WTC11 (cell line): ENCODE data around the gene ZNF672. TPM values are rescaled to one million over a fixed set of nuclear protein-coding genes. Genes with fewer than 3 reads are reported as not detected.

Experiments used
- ATAC-seq: fragments of 200-7000 bp; cut with Tn5 transposase; 2 replicates; pipeline ENCODE4 v1.10.0; 2021; ENCODE audit warnings: mild to moderate bottlenecking, moderate library complexity
- CTCF ChIA-PET: fragments of 300-600 bp; sonication (Branson Sonifier 250); formaldehyde crosslinking; loops from one replicate; lab custom pipeline; 2021; ENCODE audit warnings: antibody characterized with exemption; lab: Charles Lee
- POLR2A ChIA-PET: fragments of 350-600 bp; sonication (Branson Sonifier 250); formaldehyde crosslinking; loops from one replicate; lab custom pipeline; 2021; ENCODE audit warnings: antibody characterized with exemption; lab: Charles Lee
- DNase-seq: peaks from one replicate; pipeline ENCODE4 v3.0.0; 2021; ENCODE audit warnings: low spot score
- H3K27ac Mint-ChIP-seq: 2 replicates; pipeline ENCODE4 v1.8.0; 2021; ENCODE audit warnings: mixed read lengths
- H3K27me3 Mint-ChIP-seq: 2 replicates; pipeline ENCODE4 v1.8.0; 2021; ENCODE audit warnings: low read depth, mild to moderate bottlenecking, moderate library complexity, mixed read lengths
- H3K36me3 Mint-ChIP-seq: 2 replicates; pipeline ENCODE4 v1.8.0; 2021; ENCODE audit warnings: mixed read lengths
- H3K4me1 Mint-ChIP-seq: 2 replicates; pipeline ENCODE4 v1.8.0; 2022; ENCODE audit warnings: mixed read lengths
- H3K4me3 Mint-ChIP-seq: 2 replicates; pipeline ENCODE4 v1.8.0; 2021; ENCODE audit warnings: mild to moderate bottlenecking, moderate library complexity, mixed read lengths
- H3K9me3 Mint-ChIP-seq: 2 replicates; pipeline ENCODE4 v1.8.0; 2021; ENCODE audit warnings: mixed read lengths
- ELF4 ChIP-seq: sonication (generic); formaldehyde crosslinking; IDR thresholded peaks from 2 replicates; pipeline ENCODE4 v1.8.1; 2022; ENCODE audit warnings: low read depth, mild to moderate bottlenecking, moderate library complexity, missing genetic modification reagents
- EMX1 ChIP-seq: fragments of 250-450 bp; sonication (Bioruptor Pico); IDR thresholded peaks from 2 replicates; pipeline ENCODE4 v1.8.0; 2021; ENCODE audit warnings: mild to moderate bottlenecking
- ETV6 ChIP-seq: sonication (generic); formaldehyde crosslinking; IDR thresholded peaks from 2 replicates; pipeline ENCODE4 v1.8.1; 2022; ENCODE audit warnings: mild to moderate bottlenecking, missing genetic modification reagents
- FOXP1 ChIP-seq: sonication (generic); formaldehyde crosslinking; IDR thresholded peaks from 2 replicates; pipeline ENCODE4 v1.8.0; 2022; ENCODE audit warnings: missing genetic modification reagents, mild to moderate bottlenecking, moderate library complexity, borderline replicate concordance
- MYBL2 ChIP-seq: sonication (generic); formaldehyde crosslinking; IDR thresholded peaks from 2 replicates; pipeline ENCODE4 v1.8.1; 2023; ENCODE audit warnings: mild to moderate bottlenecking, moderate library complexity, missing genetic modification reagents
- total RNA-seq: library from RNA; stranded (reverse); gene quantifications from 3 replicates; pipeline ENCODE4 v1.2.3, GENCODE V29; 2021
- TF ChIP-seq, protein P1 (sequence below): fragments of 250-450 bp; sonication (Bioruptor Pico); IDR thresholded peaks from 2 replicates; pipeline ENCODE4 v1.9.0; 2021; ENCODE audit warnings: mild to moderate bottlenecking, borderline replicate concordance
- TF ChIP-seq, protein P2 (sequence below): fragments of 250-450 bp; sonication (Bioruptor Pico); IDR thresholded peaks from 2 replicates; pipeline ENCODE4 v1.9.0; 2021; ENCODE audit warnings: moderate library complexity, mild to moderate bottlenecking, inconsistent platforms, borderline replicate concordance
- TF ChIP-seq, protein P3 (sequence below): sonication (generic); formaldehyde crosslinking; IDR thresholded peaks from 2 replicates; pipeline ENCODE4 v1.8.0; 2023; ENCODE audit warnings: missing genetic modification reagents, mild to moderate bottlenecking, borderline replicate concordance

Gene ZNF672
- total RNA-seq, 1 experiment from 2014 or later, result 37.9 TPM

DNA sequence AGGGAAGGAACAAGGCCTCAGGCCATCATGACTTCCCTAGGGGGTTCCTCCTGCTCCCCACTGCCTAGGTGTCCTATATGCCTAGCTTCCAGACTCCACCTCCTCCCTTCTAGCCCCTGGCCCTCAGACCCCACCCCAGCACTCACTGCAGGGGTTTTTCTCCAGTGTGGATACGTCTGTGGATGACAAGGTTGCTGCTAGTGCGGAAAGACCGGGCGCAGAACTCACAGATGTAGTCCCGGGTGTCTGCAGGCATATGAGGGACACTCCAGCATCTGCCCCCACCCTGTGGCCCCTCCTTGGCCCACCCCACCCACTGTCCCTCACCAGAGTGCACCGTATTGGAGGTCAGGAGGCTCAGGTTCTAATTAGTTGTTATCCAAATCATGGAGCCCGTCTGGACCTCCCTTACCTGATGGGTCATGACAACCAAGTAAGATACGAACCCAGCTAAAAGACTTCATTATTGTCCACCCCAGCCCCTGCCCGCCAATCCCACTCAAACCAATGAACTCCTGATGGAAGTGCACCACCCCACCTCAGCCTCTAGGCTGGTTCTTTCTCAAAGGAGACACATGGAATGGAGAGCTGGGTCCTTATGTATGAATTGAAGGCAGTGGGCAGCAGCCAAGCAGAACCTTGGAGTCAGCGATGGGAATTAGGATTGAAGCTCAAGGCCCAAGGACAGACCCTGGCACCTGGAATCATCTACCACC is 12.7 kb downstream of the ZNF672 start (continued):
- TF ChIP-seq, protein P1, sequence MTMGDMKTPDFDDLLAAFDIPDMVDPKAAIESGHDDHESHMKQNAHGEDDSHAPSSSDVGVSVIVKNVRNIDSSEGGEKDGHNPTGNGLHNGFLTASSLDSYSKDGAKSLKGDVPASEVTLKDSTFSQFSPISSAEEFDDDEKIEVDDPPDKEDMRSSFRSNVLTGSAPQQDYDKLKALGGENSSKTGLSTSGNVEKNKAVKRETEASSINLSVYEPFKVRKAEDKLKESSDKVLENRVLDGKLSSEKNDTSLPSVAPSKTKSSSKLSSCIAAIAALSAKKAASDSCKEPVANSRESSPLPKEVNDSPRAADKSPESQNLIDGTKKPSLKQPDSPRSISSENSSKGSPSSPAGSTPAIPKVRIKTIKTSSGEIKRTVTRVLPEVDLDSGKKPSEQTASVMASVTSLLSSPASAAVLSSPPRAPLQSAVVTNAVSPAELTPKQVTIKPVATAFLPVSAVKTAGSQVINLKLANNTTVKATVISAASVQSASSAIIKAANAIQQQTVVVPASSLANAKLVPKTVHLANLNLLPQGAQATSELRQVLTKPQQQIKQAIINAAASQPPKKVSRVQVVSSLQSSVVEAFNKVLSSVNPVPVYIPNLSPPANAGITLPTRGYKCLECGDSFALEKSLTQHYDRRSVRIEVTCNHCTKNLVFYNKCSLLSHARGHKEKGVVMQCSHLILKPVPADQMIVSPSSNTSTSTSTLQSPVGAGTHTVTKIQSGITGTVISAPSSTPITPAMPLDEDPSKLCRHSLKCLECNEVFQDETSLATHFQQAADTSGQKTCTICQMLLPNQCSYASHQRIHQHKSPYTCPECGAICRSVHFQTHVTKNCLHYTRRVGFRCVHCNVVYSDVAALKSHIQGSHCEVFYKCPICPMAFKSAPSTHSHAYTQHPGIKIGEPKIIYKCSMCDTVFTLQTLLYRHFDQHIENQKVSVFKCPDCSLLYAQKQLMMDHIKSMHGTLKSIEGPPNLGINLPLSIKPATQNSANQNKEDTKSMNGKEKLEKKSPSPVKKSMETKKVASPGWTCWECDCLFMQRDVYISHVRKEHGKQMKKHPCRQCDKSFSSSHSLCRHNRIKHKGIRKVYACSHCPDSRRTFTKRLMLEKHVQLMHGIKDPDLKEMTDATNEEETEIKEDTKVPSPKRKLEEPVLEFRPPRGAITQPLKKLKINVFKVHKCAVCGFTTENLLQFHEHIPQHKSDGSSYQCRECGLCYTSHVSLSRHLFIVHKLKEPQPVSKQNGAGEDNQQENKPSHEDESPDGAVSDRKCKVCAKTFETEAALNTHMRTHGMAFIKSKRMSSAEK (CRISPR knock-in tag), result no peak
- TF ChIP-seq FOXP1, result no peak

DNA sequence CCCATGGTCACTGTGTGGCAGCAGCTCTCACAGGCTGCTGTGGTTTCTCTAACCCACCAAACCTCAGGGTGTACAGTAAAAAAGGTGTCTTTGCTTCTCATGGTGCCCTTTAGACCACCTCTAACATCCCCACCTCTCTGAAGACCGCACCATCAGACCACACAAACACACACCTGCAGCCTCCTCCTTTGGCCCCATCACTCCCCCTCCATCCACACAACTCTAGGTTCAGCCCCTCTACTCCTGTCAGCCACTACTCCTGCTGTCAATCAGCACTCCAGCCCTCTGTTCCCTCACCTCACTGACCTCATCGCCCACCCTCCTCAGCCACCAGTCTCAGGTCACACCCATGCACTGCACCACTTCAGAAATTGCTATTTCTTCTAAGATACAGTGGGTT is 13.4 kb downstream of the ZNF672 start:
- ChIA-PET POLR2A (no interaction called here), CTCF (interaction anchor here (2.7 kb wide), 1 partner anchor 10 kb away, joined by 13 read pairs; no protein-coding TSS in a partner anchor)
- no peaks in the 10 kb centered on the region for H3K27me3 Mint-ChIP-seq
- TF ChIP-seq EMX1 (CRISPR knock-in tag) (no peak), ELF4 (CRISPR knock-in tag) (no peak), MYBL2 (CRISPR knock-in tag) (no peak), ETV6 (CRISPR knock-in tag) (no peak)
- TF ChIP-seq, protein P2, sequence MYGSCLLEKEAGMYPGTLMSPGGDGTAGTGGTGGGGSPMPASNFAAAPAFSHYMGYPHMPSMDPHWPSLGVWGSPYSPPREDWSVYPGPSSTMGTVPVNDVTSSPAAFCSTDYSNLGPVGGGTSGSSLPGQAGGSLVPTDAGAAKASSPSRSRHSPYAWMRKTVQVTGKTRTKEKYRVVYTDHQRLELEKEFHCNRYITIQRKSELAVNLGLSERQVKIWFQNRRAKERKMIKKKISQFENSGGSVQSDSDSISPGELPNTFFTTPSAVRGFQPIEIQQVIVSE (CRISPR knock-in tag), result no peak
- H3K27ac Mint-ChIP-seq, result no peak overlapping the region
- H3K9me3 Mint-ChIP-seq, result no peaks in the 10 kb centered on the region
- peaks cover 18% of the 10 kb centered on the region for H3K36me3 Mint-ChIP-seq
- H3K4me1 Mint-ChIP-seq, result no peaks in the 10 kb centered on the region
- ATAC-seq (no peak), DNase-seq (no peak)
- H3K4me3 Mint-ChIP-seq, result no peak overlapping the region

DNA sequence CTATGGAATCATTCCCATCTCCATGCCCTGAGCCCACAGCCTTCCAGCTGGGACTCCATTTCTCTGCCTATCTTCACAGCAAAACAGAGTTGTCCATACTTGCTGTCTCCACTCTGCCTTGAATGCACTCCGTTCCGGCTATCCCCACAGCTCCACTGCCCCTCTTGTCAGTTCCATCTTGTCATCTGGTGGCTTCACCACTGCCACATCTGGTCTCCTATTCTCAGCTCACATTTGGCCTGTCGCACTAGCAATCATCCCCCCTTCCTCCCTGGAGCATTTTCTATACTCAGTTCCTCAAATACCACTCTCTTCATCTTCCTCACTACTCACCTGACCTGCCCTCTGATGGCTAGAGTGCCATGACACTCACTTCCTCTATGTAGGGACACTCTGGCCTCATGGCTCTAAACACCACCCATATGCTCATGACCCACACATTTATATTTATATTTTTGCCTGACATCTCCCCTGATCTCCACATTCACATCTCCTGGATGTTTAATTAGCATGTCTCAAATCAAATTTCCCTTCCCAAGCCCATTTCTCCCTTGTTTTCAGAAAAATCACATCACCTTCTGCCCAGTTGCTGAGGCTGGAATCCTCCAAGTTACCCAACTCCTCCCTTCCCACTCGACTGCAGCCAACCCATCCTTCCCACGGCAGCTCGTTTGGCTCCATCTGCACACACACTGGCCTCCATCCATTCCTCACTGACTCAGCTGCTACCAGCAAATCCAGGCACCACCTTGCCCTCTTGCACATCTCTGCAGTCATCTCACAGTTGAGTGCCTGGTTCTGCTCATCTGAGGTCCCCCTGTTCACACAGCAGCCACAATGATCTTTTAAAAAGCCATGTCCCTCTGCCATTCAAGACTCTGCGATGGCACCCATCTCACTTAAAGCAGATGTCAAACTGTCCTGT is 14.7 kb downstream of the ZNF672 start:
- TF ChIP-seq, protein P3, sequence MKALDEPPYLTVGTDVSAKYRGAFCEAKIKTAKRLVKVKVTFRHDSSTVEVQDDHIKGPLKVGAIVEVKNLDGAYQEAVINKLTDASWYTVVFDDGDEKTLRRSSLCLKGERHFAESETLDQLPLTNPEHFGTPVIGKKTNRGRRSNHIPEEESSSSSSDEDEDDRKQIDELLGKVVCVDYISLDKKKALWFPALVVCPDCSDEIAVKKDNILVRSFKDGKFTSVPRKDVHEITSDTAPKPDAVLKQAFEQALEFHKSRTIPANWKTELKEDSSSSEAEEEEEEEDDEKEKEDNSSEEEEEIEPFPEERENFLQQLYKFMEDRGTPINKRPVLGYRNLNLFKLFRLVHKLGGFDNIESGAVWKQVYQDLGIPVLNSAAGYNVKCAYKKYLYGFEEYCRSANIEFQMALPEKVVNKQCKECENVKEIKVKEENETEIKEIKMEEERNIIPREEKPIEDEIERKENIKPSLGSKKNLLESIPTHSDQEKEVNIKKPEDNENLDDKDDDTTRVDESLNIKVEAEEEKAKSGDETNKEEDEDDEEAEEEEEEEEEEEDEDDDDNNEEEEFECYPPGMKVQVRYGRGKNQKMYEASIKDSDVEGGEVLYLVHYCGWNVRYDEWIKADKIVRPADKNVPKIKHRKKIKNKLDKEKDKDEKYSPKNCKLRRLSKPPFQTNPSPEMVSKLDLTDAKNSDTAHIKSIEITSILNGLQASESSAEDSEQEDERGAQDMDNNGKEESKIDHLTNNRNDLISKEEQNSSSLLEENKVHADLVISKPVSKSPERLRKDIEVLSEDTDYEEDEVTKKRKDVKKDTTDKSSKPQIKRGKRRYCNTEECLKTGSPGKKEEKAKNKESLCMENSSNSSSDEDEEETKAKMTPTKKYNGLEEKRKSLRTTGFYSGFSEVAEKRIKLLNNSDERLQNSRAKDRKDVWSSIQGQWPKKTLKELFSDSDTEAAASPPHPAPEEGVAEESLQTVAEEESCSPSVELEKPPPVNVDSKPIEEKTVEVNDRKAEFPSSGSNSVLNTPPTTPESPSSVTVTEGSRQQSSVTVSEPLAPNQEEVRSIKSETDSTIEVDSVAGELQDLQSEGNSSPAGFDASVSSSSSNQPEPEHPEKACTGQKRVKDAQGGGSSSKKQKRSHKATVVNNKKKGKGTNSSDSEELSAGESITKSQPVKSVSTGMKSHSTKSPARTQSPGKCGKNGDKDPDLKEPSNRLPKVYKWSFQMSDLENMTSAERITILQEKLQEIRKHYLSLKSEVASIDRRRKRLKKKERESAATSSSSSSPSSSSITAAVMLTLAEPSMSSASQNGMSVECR, result no peak
- CTCF ChIA-PET, result no interaction called here
- DNase-seq, result no peak
- Mint-ChIP-seq H3K27me3 (no peaks in the 10 kb centered on the region), H3K4me1 (peaks cover 7% of the 10 kb centered on the region), H3K36me3 (peaks cover 16% of the 10 kb centered on the region), H3K4me3 (no peak overlapping the region), H3K27ac (no peak overlapping the region), H3K9me3 (no peaks in the 10 kb centered on the region)
- POLR2A ChIA-PET, result no interaction called here
- no peak for ATAC-seq
